ENCODE data around the gene STX3.
"Not testable (repeated sequence)": the region's sequence is repeated elsewhere in the genome, so short reads cannot be mapped to it uniquely, and the experiment has no call there.

Gene STX3

GRCh38 chr11:59777104-59777503, 21.9 kb downstream of the STX3 start:
- H3K27me3 ChIP-seq (ENCODE audit: control insufficient read depth, insufficient read depth, low read length): no peaks in the 10 kb centered on the region
- no peak overlapping the region for H3K4me3 ChIP-seq (ENCODE audit: low read depth, low read length)
- no peaks in the 10 kb centered on the region for H3K4me1 ChIP-seq (ENCODE audit: control insufficient read depth, insufficient read depth, low read length)
- H3K36me3 ChIP-seq (ENCODE audit: control insufficient read depth, insufficient read depth, low read length): peaks cover 6% of the 10 kb centered on the region
- no peak overlapping the region for H3K9ac ChIP-seq (ENCODE audit: low read depth, low read length)
- no peaks in the 10 kb centered on the region for H3K9me3 ChIP-seq (ENCODE audit: control insufficient read depth, insufficient read depth, low read length)

- Histone ChIP-seq H3K4me1 (ENCODE audit: control insufficient read depth, insufficient read depth, low read length) (no peaks in the 10 kb centered on the region), H3K27me3 (ENCODE audit: control insufficient read depth, insufficient read depth, low read length) (no peaks in the 10 kb centered on the region), H3K4me3 (ENCODE audit: low read depth, low read length) (no peak overlapping the region), H3K9ac (ENCODE audit: low read depth, low read length) (no peak overlapping the region), H3K9me3 (ENCODE audit: control insufficient read depth, insufficient read depth, low read length) (no peaks in the 10 kb centered on the region), H3K36me3 (ENCODE audit: control insufficient read depth, insufficient read depth, low read length) (peaks cover 6% of the 10 kb centered on the region)
Measured at GRCh38 chr11:59778122-59778521, 22.9 kb downstream of the STX3 start.

GRCh38 chr11:59779487-59779886, 24.3 kb downstream of the STX3 start:
- Histone ChIP-seq H3K27me3 (ENCODE audit: control insufficient read depth, insufficient read depth, low read length) (no peaks in the 10 kb centered on the region), H3K4me1 (ENCODE audit: control insufficient read depth, insufficient read depth, low read length) (no peaks in the 10 kb centered on the region), H3K9me3 (ENCODE audit: control insufficient read depth, insufficient read depth, low read length) (no peaks in the 10 kb centered on the region), H3K4me3 (ENCODE audit: low read depth, low read length) (no peak overlapping the region), H3K36me3 (ENCODE audit: control insufficient read depth, insufficient read depth, low read length) (peaks cover 6% of the 10 kb centered on the region), H3K9ac (ENCODE audit: low read depth, low read length) (no peak overlapping the region)

- peaks cover 6% of the 10 kb centered on the region for H3K36me3 ChIP-seq (ENCODE audit: control insufficient read depth, insufficient read depth, low read length)
- no peaks in the 10 kb centered on the region for H3K9me3 ChIP-seq (ENCODE audit: control insufficient read depth, insufficient read depth, low read length)
- no peaks in the 10 kb centered on the region for H3K27me3 ChIP-seq (ENCODE audit: control insufficient read depth, insufficient read depth, low read length)
Measured at GRCh38 chr11:59782080-59782479, 26.9 kb downstream of the STX3 start.

GRCh38 chr11:59783632-59784090, 28.5 kb downstream of the STX3 start:
- Histone ChIP-seq H3K4me1 (ENCODE audit: control insufficient read depth, insufficient read depth, low read length) (no peaks in the 10 kb centered on the region), H3K9ac (ENCODE audit: low read depth, low read length) (no peak overlapping the region), H3K9me3 (ENCODE audit: control insufficient read depth, insufficient read depth, low read length) (no peaks in the 10 kb centered on the region), H3K36me3 (ENCODE audit: control insufficient read depth, insufficient read depth, low read length) (peaks cover 9% of the 10 kb centered on the region), H3K27me3 (ENCODE audit: control insufficient read depth, insufficient read depth, low read length) (no peaks in the 10 kb centered on the region), H3K4me3 (ENCODE audit: low read depth, low read length) (no peak overlapping the region)

More at GRCh38 chr11:59782080-59782479, 26.9 kb downstream of the STX3 start:
- Histone ChIP-seq H3K9ac (ENCODE audit: low read depth, low read length) (no peak overlapping the region), H3K4me3 (ENCODE audit: low read depth, low read length) (no peak overlapping the region), H3K4me1 (ENCODE audit: control insufficient read depth, insufficient read depth, low read length) (no peaks in the 10 kb centered on the region)

GRCh38 chr11:59784441-59784840, 29.3 kb downstream of the STX3 start:
- not testable (repeated sequence) for H3K4me3 ChIP-seq (ENCODE audit: low read depth, low read length); H3K4me1 ChIP-seq (ENCODE audit: control insufficient read depth, insufficient read depth, low read length); H3K27me3 ChIP-seq (ENCODE audit: control insufficient read depth, insufficient read depth, low read length); H3K9ac ChIP-seq (ENCODE audit: low read depth, low read length); H3K9me3 ChIP-seq (ENCODE audit: control insufficient read depth, insufficient read depth, low read length); H3K36me3 ChIP-seq (ENCODE audit: control insufficient read depth, insufficient read depth, low read length)

GRCh38 chr11:59785818-59786217, 30.6 kb downstream of the STX3 start:
- H3K27me3 ChIP-seq (ENCODE audit: control insufficient read depth, insufficient read depth, low read length): no peaks in the 10 kb centered on the region
- no peaks in the 10 kb centered on the region for H3K4me1 ChIP-seq (ENCODE audit: control insufficient read depth, insufficient read depth, low read length)
- H3K9ac ChIP-seq (ENCODE audit: low read depth, low read length): no peak overlapping the region
- no peak overlapping the region for H3K4me3 ChIP-seq (ENCODE audit: low read depth, low read length)
- peaks cover 15% of the 10 kb centered on the region for H3K36me3 ChIP-seq (ENCODE audit: control insufficient read depth, insufficient read depth, low read length)
- no peaks in the 10 kb centered on the region for H3K9me3 ChIP-seq (ENCODE audit: control insufficient read depth, insufficient read depth, low read length)

- H3K9me3 ChIP-seq (ENCODE audit: control insufficient read depth, insufficient read depth, low read length): no peaks in the 10 kb centered on the region
- no peaks in the 10 kb centered on the region for H3K4me1 ChIP-seq (ENCODE audit: control insufficient read depth, insufficient read depth, low read length)
- no peak overlapping the region for H3K9ac ChIP-seq (ENCODE audit: low read depth, low read length)
- no peaks in the 10 kb centered on the region for H3K27me3 ChIP-seq (ENCODE audit: control insufficient read depth, insufficient read depth, low read length)
- H3K36me3 ChIP-seq (ENCODE audit: control insufficient read depth, insufficient read depth, low read length): peaks cover 24% of the 10 kb centered on the region
- H3K4me3 ChIP-seq (ENCODE audit: low read depth, low read length): no peak overlapping the region
Measured at GRCh38 chr11:59787255-59787588, 32.0 kb downstream of the STX3 start.

- Histone ChIP-seq H3K9me3 (ENCODE audit: control insufficient read depth, insufficient read depth, low read length) (no peaks in the 10 kb centered on the region), H3K36me3 (ENCODE audit: control insufficient read depth, insufficient read depth, low read length) (peaks cover 30% of the 10 kb centered on the region), H3K9ac (ENCODE audit: low read depth, low read length) (no peak overlapping the region), H3K4me3 (ENCODE audit: low read depth, low read length) (no peak overlapping the region), H3K4me1 (ENCODE audit: control insufficient read depth, insufficient read depth, low read length) (no peaks in the 10 kb centered on the region), H3K27me3 (ENCODE audit: control insufficient read depth, insufficient read depth, low read length) (no peaks in the 10 kb centered on the region)
Measured at GRCh38 chr11:59787816-59788215, 32.6 kb downstream of the STX3 start.

GRCh38 chr11:59791639-59792038, 36.5 kb downstream of the STX3 start:
- no peaks in the 10 kb centered on the region for H3K4me1 ChIP-seq (ENCODE audit: control insufficient read depth, insufficient read depth, low read length)
- peaks cover 53% of the 10 kb centered on the region for H3K36me3 ChIP-seq (ENCODE audit: control insufficient read depth, insufficient read depth, low read length)
- H3K9ac ChIP-seq (ENCODE audit: low read depth, low read length): no peak overlapping the region
- H3K27me3 ChIP-seq (ENCODE audit: control insufficient read depth, insufficient read depth, low read length): no peaks in the 10 kb centered on the region
- H3K9me3 ChIP-seq (ENCODE audit: control insufficient read depth, insufficient read depth, low read length): no peaks in the 10 kb centered on the region
- no peak overlapping the region for H3K4me3 ChIP-seq (ENCODE audit: low read depth, low read length)

GRCh38 chr11:59792507-59792906, 37.3 kb downstream of the STX3 start:
- Histone ChIP-seq H3K4me1 (ENCODE audit: control insufficient read depth, insufficient read depth, low read length) (no peaks in the 10 kb centered on the region), H3K36me3 (ENCODE audit: control insufficient read depth, insufficient read depth, low read length) (peaks cover 51% of the 10 kb centered on the region), H3K9me3 (ENCODE audit: control insufficient read depth, insufficient read depth, low read length) (no peaks in the 10 kb centered on the region), H3K4me3 (ENCODE audit: low read depth, low read length) (no peak overlapping the region), H3K27me3 (ENCODE audit: control insufficient read depth, insufficient read depth, low read length) (no peaks in the 10 kb centered on the region), H3K9ac (ENCODE audit: low read depth, low read length) (no peak overlapping the region)

- no peak overlapping the region for H3K9ac ChIP-seq (ENCODE audit: low read depth, low read length)
- H3K36me3 ChIP-seq (ENCODE audit: control insufficient read depth, insufficient read depth, low read length): peaks cover 49% of the 10 kb centered on the region
- H3K4me3 ChIP-seq (ENCODE audit: low read depth, low read length): no peak overlapping the region
- H3K27me3 ChIP-seq (ENCODE audit: control insufficient read depth, insufficient read depth, low read length): no peaks in the 10 kb centered on the region
- H3K4me1 ChIP-seq (ENCODE audit: control insufficient read depth, insufficient read depth, low read length): no peaks in the 10 kb centered on the region
- no peaks in the 10 kb centered on the region for H3K9me3 ChIP-seq (ENCODE audit: control insufficient read depth, insufficient read depth, low read length)
Measured at GRCh38 chr11:59794417-59794816, 39.2 kb downstream of the STX3 start.

Data from iPS-15b (cell line).